ENCODE data around the gene GABBR2.

DNA sequence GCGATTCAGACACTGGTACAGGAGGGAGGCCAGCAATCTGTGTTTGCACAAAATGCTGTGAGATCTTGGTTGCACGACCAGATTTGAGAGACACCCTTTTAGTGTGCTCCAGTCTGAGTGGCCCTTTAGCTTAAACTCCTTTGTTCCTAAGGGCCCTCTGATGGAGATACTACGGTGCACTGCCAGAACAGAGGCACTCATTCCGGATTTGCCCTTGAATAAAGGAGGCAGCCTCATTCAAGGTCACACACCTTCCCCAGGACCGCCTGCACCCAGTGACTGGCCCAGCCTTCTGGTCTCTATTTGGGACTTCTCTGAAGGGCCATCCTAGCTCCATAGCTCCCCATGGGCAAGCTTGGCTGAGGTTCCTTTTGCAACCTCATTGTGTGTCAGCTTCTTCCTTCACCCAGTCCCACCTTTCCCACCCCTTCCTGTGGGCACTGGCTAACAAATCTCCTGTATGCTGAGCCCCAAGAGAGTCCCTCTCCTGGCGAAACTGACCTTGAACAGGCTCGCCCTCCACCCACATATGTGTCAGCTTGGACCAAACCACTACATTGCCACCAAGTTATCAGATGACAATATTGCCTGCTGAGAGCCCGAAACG is 191.7 kb downstream of the GABBR2 start:
- TF ChIP-seq, protein P1, sequence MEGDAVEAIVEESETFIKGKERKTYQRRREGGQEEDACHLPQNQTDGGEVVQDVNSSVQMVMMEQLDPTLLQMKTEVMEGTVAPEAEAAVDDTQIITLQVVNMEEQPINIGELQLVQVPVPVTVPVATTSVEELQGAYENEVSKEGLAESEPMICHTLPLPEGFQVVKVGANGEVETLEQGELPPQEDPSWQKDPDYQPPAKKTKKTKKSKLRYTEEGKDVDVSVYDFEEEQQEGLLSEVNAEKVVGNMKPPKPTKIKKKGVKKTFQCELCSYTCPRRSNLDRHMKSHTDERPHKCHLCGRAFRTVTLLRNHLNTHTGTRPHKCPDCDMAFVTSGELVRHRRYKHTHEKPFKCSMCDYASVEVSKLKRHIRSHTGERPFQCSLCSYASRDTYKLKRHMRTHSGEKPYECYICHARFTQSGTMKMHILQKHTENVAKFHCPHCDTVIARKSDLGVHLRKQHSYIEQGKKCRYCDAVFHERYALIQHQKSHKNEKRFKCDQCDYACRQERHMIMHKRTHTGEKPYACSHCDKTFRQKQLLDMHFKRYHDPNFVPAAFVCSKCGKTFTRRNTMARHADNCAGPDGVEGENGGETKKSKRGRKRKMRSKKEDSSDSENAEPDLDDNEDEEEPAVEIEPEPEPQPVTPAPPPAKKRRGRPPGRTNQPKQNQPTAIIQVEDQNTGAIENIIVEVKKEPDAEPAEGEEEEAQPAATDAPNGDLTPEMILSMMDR (IDR thresholded peaks at IDR 0.05), result no peak
- no peak for TF ChIP-seq POLR2A (IDR thresholded peaks at IDR 0.05)

All from adrenal gland (tissue), 5 donors.